Heart left ventricle (tissue), 16 donors: ENCODE results near the gene NRARP. TPM values are rescaled to one million over a fixed set of nuclear protein-coding genes. Genes with fewer than 3 reads are reported as not detected.
A peak's percentile ranks its signal among the peaks of the same experiment; 100 is the strongest.

Source experiments
- ATAC-seq, 4 donors: fragments of 200-7000 bp; cut with Tn5 transposase; one replicate each; pipeline ENCODE4 v1.9.1; 2020 to 2022; ENCODE audit warnings: moderate library complexity in 4 of 4, mild to moderate bottlenecking in 3 of 4, moderate number of reproducible peaks in 1 of 4
- DNase-seq, 5 donors: peaks; one replicate each; pipeline ENCODE4 v3.0.0-alpha.2; 2020
- H3K27ac ChIP-seq, 12 donors: fragments of 200-600 bp; sonication (generic) in 4 of 12; one replicate each; pipeline versions ENCODE4 v1.5.0 to v1.8.0; 2016 to 2022; ENCODE audit warnings: mild to moderate bottlenecking in 2 of 12
- H3K27me3 ChIP-seq, 9 donors: fragments of 200-600 bp; sonication (generic) in 2 of 9; one replicate each; pipeline versions ENCODE4 v1.5.1 to v1.8.0; 2016 to 2022; ENCODE audit warnings: mild to moderate bottlenecking in 3 of 9
- H3K36me3 ChIP-seq, 9 donors: fragments of 200-600 bp; sonication (generic) in 2 of 9; one replicate each; pipeline versions ENCODE4 v1.5.0 to v1.8.0; 2018 to 2022; ENCODE audit warnings: mild to moderate bottlenecking in 2 of 9
- H3K4me1 ChIP-seq, 12 donors: fragments of 200-600 bp; sonication (generic) in 4 of 12; one replicate each; pipeline versions ENCODE4 v1.5.0 to v1.8.0; 2016 to 2022; ENCODE audit warnings: mild to moderate bottlenecking in 3 of 12
- H3K4me3 ChIP-seq, 12 donors: fragments of 200-600 bp; sonication (generic) in 4 of 12; one replicate each; pipeline versions ENCODE4 v1.5.0 to v1.8.0; 2017 to 2022; ENCODE audit warnings: mild to moderate bottlenecking in 9 of 12, moderate library complexity in 4 of 12
- H3K9me3 ChIP-seq, 12 donors: fragments of 200-600 bp; sonication (generic) in 4 of 12; one replicate each; pipeline versions ENCODE4 v1.5.0 to v1.8.0; 2016 to 2022; ENCODE audit warnings: mild to moderate bottlenecking in 1 of 12
- POLR2A ChIP-seq, 2 donors: fragments of 450-650 bp; IDR thresholded peaks; one replicate each; pipeline ENCODE4 v1.6.1; 2017; ENCODE audit warnings: antibody characterized with exemption in 2 of 2, mild to moderate bottlenecking in 2 of 2, moderate library complexity in 2 of 2
- WGBS, 4 donors: extraction: QIAGEN DNeasy Blood & Tissue Kit in 2 of 4; methylation state at CpG; one replicate each; pipeline versions ENCODE4 v1.1.5 to v1.1.7; 2013 to 2018; 5-methylcytosine and 5-hydroxymethylcytosine counted together
- intact Hi-C, 10 donors: fragments of 100-400 bp; cut with DNase I; formaldehyde crosslinking; loops; one replicate each; pipeline versions ENCODE4 v1.11.1 to v1.14.2; 2022
- polyA plus RNA-seq, 2 donors: library from polyadenylated mRNA; stranded (reverse); fragments of 200-250 nt; gene quantifications; one replicate each; pipeline ENCODE4 v1.2.3, GENCODE V29; 2013
- total RNA-seq, 9 donors: library from RNA; depleted of rRNA in 2 of 9; stranded (reverse); fragments of >200 nt in 2 of 9; fragmentation: NEBNext Ultra II Directional in 3 of 9; extraction: Animal tissue kit (Norgen Biotek cat#: 25700) in 3 of 9; gene quantifications; one replicate each; pipeline versions ENCODE4 v1.1.0 to v1.2.4, GENCODE V29; 2016 to 2023
- TF ChIP-seq, protein P1 (sequence below), 12 donors: fragments of 200-600 bp; sonication (generic) in 4 of 12; IDR thresholded peaks; one replicate each; pipeline versions ENCODE4 v1.5.0 to v1.8.0; 2018 to 2022; ENCODE audit warnings: antibody characterized with exemption in 12 of 12, mild to moderate bottlenecking in 5 of 12
- donor health status: ischemic (EF 13 %, LVEDD 7.1; RV severe dilation, severe dysfunction).
- donor health status: healthy with polysubstance abuse.
- donor health status: DM: no; HTN: yes; CAD: no.
- donor health status: DM: no; HTN: no; CAD: no.
- donor health status: ischemic (EF 25% LVEDD 6.9; RV normal size, moderate dysfunction).
- donor health status: ischemic (EF 25% LVEDD 5.7; RV mildly dilated, moderate dysfunction).
- donor health status: healthy.
- donor health status: DM: yes; HTN: yes; CAD: no.
- donor health status: ischemic (EF 35%, LVEDD 5.7; RV mildly dilated, moderate dysfunction).
- donor health status: nonischemic (EF 11% LVEDD 7.7; RV severe dilation, severe dysfunction).
- donor health status: DM: yes; HTN: yes; CAD: no.
- donor health status: PGD.
- donor health status: ischemic (EF 29% LVEDD 5.4; RV normal size, mild dysfunction).
- donor health status: nonischemic (EF 23%, LVEDD 6.1; RV moderate dilation, normal function).

The NRARP gene
- total and polyA plus RNA-seq, 11 donors, result 1.6 to 15.8 (median 9.3) TPM

DNA sequence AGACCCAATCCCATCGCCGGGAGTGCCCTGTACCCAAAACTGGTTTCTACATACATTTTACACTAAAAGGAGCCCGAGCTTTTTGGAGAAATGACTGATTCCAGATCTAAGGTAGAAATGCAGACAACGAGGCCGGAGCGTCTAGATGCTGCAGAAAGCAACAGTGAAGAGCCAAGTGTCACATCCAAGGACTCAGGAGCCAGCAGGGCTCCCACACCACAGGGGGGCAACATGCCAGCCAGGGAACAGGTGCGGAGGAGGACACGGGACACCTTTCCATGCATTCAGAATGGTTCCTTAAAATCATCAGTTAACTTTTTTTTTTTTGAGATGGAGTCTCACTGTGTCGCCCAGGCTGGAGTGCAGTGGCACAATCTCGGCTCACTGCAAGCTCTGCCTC is 23.1 kb upstream of the NRARP start:
- no peak for TF ChIP-seq POLR2A (IDR thresholded peaks at IDR 0.05)
- TF ChIP-seq, protein P1, sequence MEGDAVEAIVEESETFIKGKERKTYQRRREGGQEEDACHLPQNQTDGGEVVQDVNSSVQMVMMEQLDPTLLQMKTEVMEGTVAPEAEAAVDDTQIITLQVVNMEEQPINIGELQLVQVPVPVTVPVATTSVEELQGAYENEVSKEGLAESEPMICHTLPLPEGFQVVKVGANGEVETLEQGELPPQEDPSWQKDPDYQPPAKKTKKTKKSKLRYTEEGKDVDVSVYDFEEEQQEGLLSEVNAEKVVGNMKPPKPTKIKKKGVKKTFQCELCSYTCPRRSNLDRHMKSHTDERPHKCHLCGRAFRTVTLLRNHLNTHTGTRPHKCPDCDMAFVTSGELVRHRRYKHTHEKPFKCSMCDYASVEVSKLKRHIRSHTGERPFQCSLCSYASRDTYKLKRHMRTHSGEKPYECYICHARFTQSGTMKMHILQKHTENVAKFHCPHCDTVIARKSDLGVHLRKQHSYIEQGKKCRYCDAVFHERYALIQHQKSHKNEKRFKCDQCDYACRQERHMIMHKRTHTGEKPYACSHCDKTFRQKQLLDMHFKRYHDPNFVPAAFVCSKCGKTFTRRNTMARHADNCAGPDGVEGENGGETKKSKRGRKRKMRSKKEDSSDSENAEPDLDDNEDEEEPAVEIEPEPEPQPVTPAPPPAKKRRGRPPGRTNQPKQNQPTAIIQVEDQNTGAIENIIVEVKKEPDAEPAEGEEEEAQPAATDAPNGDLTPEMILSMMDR (IDR thresholded peaks at IDR 0.05), result no peak
- no peak for DNase-seq
- no peaks in the 10 kb centered on the region for H3K36me3 ChIP-seq
- no peaks in the 10 kb centered on the region for H3K27me3 ChIP-seq
- intact Hi-C loops, result no loop called here
- no peak for ATAC-seq
- no peaks in the 10 kb centered on the region for H3K9me3 ChIP-seq
- 93 to 97% (median 95%) methylated on average over 10 of the region's 10 CpGs for WGBS, 4 donors
- no peak overlapping the region for H3K27ac ChIP-seq
- H3K4me3 ChIP-seq, result no peak overlapping the region
- peaks cover 0 to 19% (median 14%) of the 10 kb centered on the region in 12 donors for H3K4me1 ChIP-seq

DNA sequence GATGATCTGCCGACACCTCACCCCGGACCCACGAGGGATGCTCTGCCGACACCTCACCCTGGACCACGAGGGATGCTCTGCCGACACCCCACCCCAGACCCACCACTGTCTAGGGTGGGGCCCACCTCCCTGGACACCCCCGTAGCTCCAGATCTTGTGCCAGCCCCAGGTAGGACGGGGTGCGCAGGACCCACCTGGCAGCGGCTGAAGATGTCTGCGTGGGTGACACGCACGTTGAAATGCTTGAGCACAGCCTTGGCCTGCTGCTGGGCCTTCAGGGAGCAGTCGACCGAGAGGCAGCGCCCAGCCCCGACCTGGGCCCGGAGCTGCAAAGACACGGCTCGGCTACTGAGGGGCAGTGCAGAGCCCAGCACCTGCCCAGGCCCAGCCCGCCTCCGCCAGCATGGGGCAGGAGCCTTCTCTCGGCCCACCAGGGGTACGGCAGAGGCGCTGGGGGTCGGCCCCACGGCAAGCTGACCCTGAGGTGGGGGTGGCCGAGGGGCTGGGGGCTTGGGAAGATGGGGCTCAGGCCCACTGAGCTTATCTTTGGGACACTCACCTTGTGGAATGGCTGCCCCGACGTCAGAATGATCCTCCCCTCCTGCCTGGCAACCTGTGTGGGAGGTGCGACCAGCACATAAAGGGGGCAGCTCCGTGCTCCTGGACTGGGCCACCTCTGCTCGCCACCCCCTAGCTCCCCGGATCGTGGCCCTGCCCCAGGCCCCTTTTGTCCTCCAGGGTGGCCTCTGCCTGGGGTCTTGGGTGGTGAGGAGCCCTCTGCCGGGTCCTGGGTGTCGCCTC is 21.7 kb upstream of the NRARP start:
- peak in 1 of 5 donors; percentile 60 for DNase-seq
- Histone ChIP-seq H3K4me1 (peaks cover 0 to 33% (median 24%) of the 10 kb centered on the region in 12 donors), H3K27ac (no peak overlapping the region), H3K27me3 (no peaks in the 10 kb centered on the region), H3K9me3 (no peaks in the 10 kb centered on the region), H3K4me3 (no peak overlapping the region), H3K36me3 (no peaks in the 10 kb centered on the region)
- no peak for ATAC-seq
- intact Hi-C loops, result no loop called here
- TF ChIP-seq, protein P1 (IDR thresholded peaks at IDR 0.05), result no peak
- TF ChIP-seq POLR2A (IDR thresholded peaks at IDR 0.05), result no peak
- WGBS, 4 donors, result 94 to 96% (median 95%) methylated on average over 9 to 37 of the region's 37 CpGs

DNA sequence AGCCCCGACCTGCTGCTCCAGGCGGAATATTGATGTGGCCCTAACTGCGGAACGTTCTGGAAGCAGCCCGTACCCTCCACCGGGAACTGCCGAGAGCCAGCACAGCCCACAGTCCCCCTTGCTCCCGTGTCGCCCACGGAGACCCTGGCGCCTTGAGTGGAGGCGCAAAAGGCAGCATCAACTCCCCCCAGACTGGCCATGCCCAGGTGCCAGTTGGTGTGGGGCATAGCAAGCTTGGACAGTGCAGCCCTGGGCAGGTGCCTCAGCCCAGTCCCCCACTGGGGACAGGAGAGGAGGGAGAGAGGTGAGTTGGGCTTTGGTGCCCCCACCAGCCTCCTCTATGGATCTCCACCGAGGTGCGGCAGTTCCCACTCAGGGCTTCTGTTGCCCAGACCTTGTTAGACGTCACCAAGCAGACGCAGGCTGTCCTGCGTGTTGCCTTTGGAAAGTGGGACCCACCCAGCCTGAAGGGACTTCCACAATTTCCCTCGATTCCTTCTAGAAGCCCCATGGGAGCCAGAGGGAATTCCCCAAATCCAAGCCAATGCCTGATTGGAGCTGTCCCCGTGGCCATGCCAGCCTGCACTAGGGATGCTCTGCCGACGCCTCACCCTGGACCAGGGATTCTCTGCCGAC is 19.8 kb upstream of the NRARP start:
- TF ChIP-seq POLR2A (IDR thresholded peaks at IDR 0.05), result no peak
- TF ChIP-seq, protein P1 (IDR thresholded peaks at IDR 0.05), result no peak
- no peaks in the 10 kb centered on the region for H3K36me3 ChIP-seq
- WGBS, 4 donors, result 85 to 89% (median 88%) methylated on average over 6 to 22 of the region's 22 CpGs
- peaks cover 3 to 52% (median 28%) of the 10 kb centered on the region in 12 donors for H3K4me1 ChIP-seq
- peak overlapping the region in 1 of 12 donors; percentile 71 for H3K27ac ChIP-seq
- DNase-seq (peak in 1 of 5 donors; percentile 12), ATAC-seq (no peak)
- intact Hi-C loops, result no loop called here
- peaks cover 0 to 3% (median 1%) of the 10 kb centered on the region in 9 donors for H3K27me3 ChIP-seq
- H3K9me3 ChIP-seq, result no peaks in the 10 kb centered on the region
- H3K4me3 ChIP-seq, result no peak overlapping the region
